GM23338 (cell line): ENCODE measurements around the gene ATOH8. TPM values are rescaled to one million over a fixed set of nuclear protein-coding genes. Genes with fewer than 3 reads are reported as not detected.

Experiments
- ATAC-seq: fragments of 200-7000 bp; cut with Tn5 transposase; 3 replicates; pipeline ENCODE4 v1.9.1; 2020
- DNase-seq: peaks from one replicate; pipeline ENCODE4 v3.0.0-alpha.2; 2015; ENCODE audit warnings: low spot score
- H2AFZ ChIP-seq: fragments of 200-600 bp; sonication (generic); 2 replicates; pipeline ENCODE4 v1.8.0; 2016; ENCODE audit warnings: antibody characterized with exemption, mild to moderate bottlenecking, moderate library complexity
- H3F3A ChIP-seq: fragments of 200-600 bp; sonication (generic); replicated peaks from 2 replicates; pipeline ENCODE4 v1.8.0; 2017; ENCODE audit warnings: antibody characterized with exemption, mixed run types, low read depth
- H3K27ac ChIP-seq: fragments of 200-600 bp; sonication (generic); 2 replicates; pipeline ENCODE4 v1.6.1; 2016; ENCODE audit warnings: low read depth
- H3K27me3 ChIP-seq: fragments of 200-600 bp; sonication (generic); 2 replicates; pipeline ENCODE4 v1.8.0; 2016; ENCODE audit warnings: mild to moderate bottlenecking, mixed run types, moderate library complexity; ENCODE audit not compliant: insufficient read depth
- H3K36me3 ChIP-seq: fragments of 200-600 bp; sonication (generic); 2 replicates; pipeline ENCODE4 v1.8.0; 2016; ENCODE audit warnings: mild to moderate bottlenecking; ENCODE audit not compliant: insufficient read depth
- H3K4me1 ChIP-seq: fragments of 200-600 bp; sonication (generic); 2 replicates; pipeline ENCODE4 v1.8.0; 2016; ENCODE audit warnings: mild to moderate bottlenecking, moderate library complexity; ENCODE audit not compliant: insufficient read depth
- H3K4me2 ChIP-seq: fragments of 200-600 bp; sonication (generic); 2 replicates; pipeline ENCODE4 v1.7.1; 2017; ENCODE audit warnings: mixed run types
- H3K4me3 ChIP-seq: fragments of 200-600 bp; sonication (generic); 2 replicates; pipeline ENCODE4 v1.6.1; 2016; ENCODE audit warnings: mixed run types
- H3K79me2 ChIP-seq: fragments of 200-600 bp; sonication (generic); replicated peaks from 2 replicates; pipeline ENCODE4 v1.8.0; 2017; ENCODE audit warnings: mild to moderate bottlenecking; ENCODE audit not compliant: insufficient read depth
- H3K9me2 ChIP-seq: fragments of 200-600 bp; sonication (generic); 2 replicates; pipeline ENCODE4 v1.8.0; 2017; ENCODE audit not compliant: insufficient read depth
- H4K20me1 ChIP-seq: fragments of 200-600 bp; sonication (generic); replicated peaks from 2 replicates; pipeline ENCODE4 v1.8.0; 2017; ENCODE audit warnings: mild to moderate bottlenecking; ENCODE audit not compliant: insufficient read depth
- H3K27ac Mint-ChIP-seq: 2 replicates; pipeline ENCODE4 v1.8.0; 2020; ENCODE audit warnings: inconsistent platforms, mild to moderate bottlenecking, moderate library complexity, mixed read lengths
- H3K27me3 Mint-ChIP-seq: 3 replicates; pipeline ENCODE4 v1.8.0; 2022; ENCODE audit warnings: low read depth, mild to moderate bottlenecking, moderate library complexity, mixed read lengths, inconsistent platforms; ENCODE audit not compliant: insufficient read depth, poor library complexity
- H3K36me3 Mint-ChIP-seq: 3 replicates; pipeline ENCODE4 v1.8.0; 2021; ENCODE audit warnings: low read depth, mild to moderate bottlenecking, inconsistent platforms, moderate library complexity, mixed read lengths
- H3K4me1 Mint-ChIP-seq: 3 replicates; pipeline ENCODE4 v1.8.0; 2020; ENCODE audit warnings: mild to moderate bottlenecking, inconsistent platforms, mixed read lengths
- H3K4me3 Mint-ChIP-seq: 3 replicates; pipeline ENCODE4 v1.8.0; 2021; ENCODE audit warnings: moderate library complexity, mild to moderate bottlenecking, inconsistent platforms, mixed read lengths
- H3K9me3 Mint-ChIP-seq: 3 replicates; pipeline ENCODE4 v1.8.0; 2020; ENCODE audit warnings: moderate library complexity, mild to moderate bottlenecking, inconsistent platforms, mixed read lengths
- CTCF ChIP-seq, 2 experiments: fragments of 200-600 bp in 1 of 2; sonication (generic) in 1 of 2; conservative IDR thresholded peaks; 2 replicates each; pipeline versions ENCODE4 v1.5.1 to v1.6.1; 2016 to 2017; ENCODE audit warnings: antibody characterized with exemption in 2 of 2, low read depth in 2 of 2, mild to moderate bottlenecking in 2 of 2, moderate library complexity in 1 of 2
- EZH2 ChIP-seq: fragments of 200-600 bp; sonication (generic); IDR thresholded peaks from one replicate; pipeline ENCODE4 v1.8.0; 2017; ENCODE audit warnings: antibody characterized with exemption, mild to moderate bottlenecking, low read depth; ENCODE audit not compliant: unreplicated experiment
- ZNF114 ChIP-seq: fragments of 250-450 bp; sonication (Bioruptor Pico); IDR thresholded peaks from 2 replicates; pipeline ENCODE4 v1.5.0; 2020; ENCODE audit warnings: mild to moderate bottlenecking, moderate library complexity
- ZNF331 ChIP-seq: fragments of 250-450 bp; sonication (Bioruptor Pico); IDR thresholded peaks from 2 replicates; pipeline ENCODE4 v1.5.0; 2020; ENCODE audit warnings: low read depth, mild to moderate bottlenecking, moderate library complexity
- ZNF462 ChIP-seq: fragments of 250-450 bp; sonication (Bioruptor Pico); IDR thresholded peaks from 2 replicates; pipeline ENCODE4 v1.5.0; 2020; ENCODE audit warnings: mild to moderate bottlenecking, moderate library complexity
- polyA plus RNA-seq: library from polyadenylated mRNA; unstranded; fragments of >200 nt; fragmentation: Nextera tagmentation; extraction: Ambion mirVana; gene quantifications from 2 replicates; pipeline ENCODE4 v1.2.1, GENCODE V29; 2016
- total RNA-seq: library from RNA; depleted of rRNA; stranded (reverse); fragments of >200 nt; shearing (Covaris generic); gene quantifications from 2 replicates; pipeline ENCODE4 v1.2.3, GENCODE V29; 2014

The ATOH8 gene
- total and polyA plus RNA-seq, 2 experiments from 2014 or later: 0.11 to 0.97 TPM

DNA sequence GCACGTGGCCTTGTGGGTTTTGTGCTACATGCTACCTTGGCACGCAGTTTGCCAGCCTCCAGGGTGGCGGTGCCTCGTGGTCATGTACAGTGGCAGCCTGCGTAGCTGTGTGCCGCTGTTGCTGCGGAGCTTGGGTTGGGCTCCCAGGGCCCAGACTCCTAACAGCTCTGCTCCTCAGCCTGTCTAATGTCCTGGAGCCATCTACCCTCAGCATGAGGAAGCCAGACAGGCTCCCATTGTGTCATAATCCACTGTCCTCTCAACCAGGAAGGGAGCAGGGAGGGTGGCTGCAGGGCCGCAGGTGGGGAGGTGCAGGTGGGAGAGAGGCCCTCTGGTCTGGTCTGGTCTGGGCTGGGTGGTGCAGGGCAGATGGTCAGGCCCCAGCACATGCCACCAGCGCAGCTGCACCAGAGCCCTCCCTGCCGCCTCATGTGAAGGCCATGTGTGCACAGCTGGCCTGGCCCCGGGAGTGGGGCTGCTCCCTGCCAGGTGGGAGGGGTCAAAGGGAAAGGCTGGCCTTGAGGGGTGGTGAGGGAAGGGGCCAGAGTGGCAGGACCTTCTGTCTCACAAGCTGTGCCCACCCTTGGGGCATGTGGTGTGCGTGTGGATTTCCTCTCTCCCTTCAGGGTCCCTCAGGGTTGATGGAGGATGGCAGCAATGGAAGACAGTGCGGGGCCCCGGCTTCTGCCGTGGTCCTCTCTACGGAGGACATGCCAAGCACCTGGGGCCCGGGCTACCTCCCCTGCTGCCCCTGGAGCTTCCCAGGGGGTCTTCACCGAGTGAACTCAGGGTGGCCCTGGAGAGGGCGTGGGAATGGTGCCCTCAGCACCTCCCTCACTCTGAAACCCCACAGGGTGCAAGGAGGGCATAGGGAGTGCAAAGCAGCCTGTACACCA, 4.8 kb downstream of the ATOH8 start:
- H3K4me2 ChIP-seq: no peak overlapping the region
- H3K9me2 ChIP-seq: no peaks in the 10 kb centered on the region
- H4K20me1 ChIP-seq: peaks cover 4% of the 10 kb centered on the region; the same call in 1 of the 2 replicates
- H3K79me2 ChIP-seq: no peaks in the 10 kb centered on the region
- no peak overlapping the region for H3K27ac ChIP-seq
- peaks cover 58% of the 10 kb centered on the region for H3K27me3 ChIP-seq
- Mint-ChIP-seq H3K27ac (no peak overlapping the region), H3K4me3 (no peak overlapping the region), H3K27me3 (peaks cover 55% of the 10 kb centered on the region), H3K9me3 (no peaks in the 10 kb centered on the region; the same call in 2 of the 3 replicates), H3K36me3 (no peaks in the 10 kb centered on the region; the same call in 2 of the 3 replicates), H3K4me1 (peaks cover 9% of the 10 kb centered on the region)
- H3F3A ChIP-seq: 0 out of 2 replicates have a peak, but pooled peaks cover 2% of the 10 kb centered on the region
- DNase-seq (no peak), ATAC-seq (no peak)
- H3K36me3 ChIP-seq: no peaks in the 10 kb centered on the region
- H2AFZ ChIP-seq: no peak overlapping the region
- peaks cover 6% of the 10 kb centered on the region; the same call in 1 of the 2 replicates for H3K4me1 ChIP-seq
- no peak overlapping the region for H3K4me3 ChIP-seq
- no peak for TF ChIP-seq ZNF114 (CRISPR knock-in tag)
- TF ChIP-seq ZNF331 (CRISPR knock-in tag): no peak

- 0 out of 2 replicates have a peak, but pooled peaks cover 2% of the 10 kb centered on the region for H3F3A ChIP-seq
- TF ChIP-seq ZNF331 (CRISPR knock-in tag): no peak
- TF ChIP-seq ZNF462 (CRISPR knock-in tag): no peak
- no peak for TF ChIP-seq CTCF (conservative IDR thresholded peaks at IDR 0.05; ENCODE audit: low read depth in 2 of 2)
- TF ChIP-seq EZH2: no peak
- H3K9me2 ChIP-seq: no peaks in the 10 kb centered on the region
- Mint-ChIP-seq H3K27me3 (peaks cover 53% of the 10 kb centered on the region), H3K36me3 (no peaks in the 10 kb centered on the region; the same call in 2 of the 3 replicates), H3K9me3 (no peaks in the 10 kb centered on the region; the same call in 2 of the 3 replicates), H3K27ac (no peak overlapping the region), H3K4me1 (peaks cover 10% of the 10 kb centered on the region), H3K4me3 (no peak overlapping the region)
- peaks cover 4% of the 10 kb centered on the region; the same call in 1 of the 2 replicates for H4K20me1 ChIP-seq
- ATAC-seq: no peak
- no peak overlapping the region for H3K4me3 ChIP-seq
- H3K36me3 ChIP-seq: no peaks in the 10 kb centered on the region
- H2AFZ ChIP-seq: no peak overlapping the region
- H3K27ac ChIP-seq: no peak overlapping the region
- peaks cover 6% of the 10 kb centered on the region; the same call in 1 of the 2 replicates for H3K4me1 ChIP-seq
- H3K79me2 ChIP-seq: no peaks in the 10 kb centered on the region
- no peak overlapping the region for H3K4me2 ChIP-seq
- H3K27me3 ChIP-seq: peaks cover 57% of the 10 kb centered on the region
- DNase-seq: no peak
These were observed 5.4 kb downstream of the ATOH8 start for GRCh38 chr2:85759257-85759613.
